HAP-1 (cell line): ENCODE results near the gene ABCC6.
"Not testable (repeated sequence)": the region's sequence is repeated elsewhere in the genome, so short reads cannot be mapped to it uniquely, and the experiment has no call there.

Experiments used
- DNase-seq, 2 experiments: peaks; one replicate each; pipeline ENCODE4 v3.0.0-alpha.2; 2016 to 2020; ENCODE audit warnings: low spot score in 2 of 2
- H3K27me3 ChIP-seq: fragments of 250-450 bp; sonication (Bioruptor Pico); 2 replicates; pipeline ENCODE4 v1.5.1; 2020; ENCODE audit warnings: low read depth, mild to moderate bottlenecking, moderate library complexity
- H3K36me3 ChIP-seq: fragments of 250-450 bp; sonication (Bioruptor Pico); replicated peaks from 2 replicates; pipeline ENCODE4 v1.5.1; 2020; ENCODE audit warnings: mild to moderate bottlenecking
- H3K4me1 ChIP-seq: fragments of 250-450 bp; sonication (Bioruptor Pico); 2 replicates; pipeline ENCODE4 v1.5.1; 2020; ENCODE audit warnings: mild to moderate bottlenecking
- H3K4me3 ChIP-seq: fragments of 250-450 bp; sonication (Bioruptor Pico); 2 replicates; pipeline ENCODE4 v1.5.1; 2020; ENCODE audit warnings: mild to moderate bottlenecking, moderate library complexity
- H3K9me3 ChIP-seq: fragments of 250-450 bp; sonication (Bioruptor Pico); 2 replicates; pipeline ENCODE4 v1.5.1; 2020; ENCODE audit warnings: mild to moderate bottlenecking, moderate library complexity
- in situ Hi-C: fragments of 300-500 bp; cut with MboI; formaldehyde crosslinking; loops from 3 replicates; pipeline ENCODE4 v1.14.3; 2020; ENCODE audit warnings: low sequenced_read_pairs, inconsistent platforms, mixed read lengths

The ABCC6 gene

GRCh38 chr16:16168431-16168830, 54.9 kb downstream of the ABCC6 start:
- no peaks in the 10 kb centered on the region for H3K36me3 ChIP-seq
- H3K9me3 ChIP-seq = no peaks in the 10 kb centered on the region
- no peaks in the 10 kb centered on the region for H3K4me1 ChIP-seq
- no peaks in the 10 kb centered on the region for H3K27me3 ChIP-seq
- in situ Hi-C loops = no loop called here
- H3K4me3 ChIP-seq = no peak overlapping the region
- DNase-seq = no peak

- in situ Hi-C loops = no loop called here
- H3K27me3 ChIP-seq = no peaks in the 10 kb centered on the region
- H3K4me3 ChIP-seq = no peak overlapping the region
- H3K9me3 ChIP-seq = no peaks in the 10 kb centered on the region
- DNase-seq = no peak
- H3K4me1 ChIP-seq = no peaks in the 10 kb centered on the region
- H3K36me3 ChIP-seq = no peaks in the 10 kb centered on the region
Observed at GRCh38 chr16:16167927-16168326, 55.4 kb downstream of the ABCC6 start.

GRCh38 chr16:16166949-16167348, 56.3 kb downstream of the ABCC6 start:
- Histone ChIP-seq H3K4me1 (no peaks in the 10 kb centered on the region), H3K27me3 (no peaks in the 10 kb centered on the region), H3K4me3 (no peak overlapping the region), H3K9me3 (no peaks in the 10 kb centered on the region), H3K36me3 (no peaks in the 10 kb centered on the region)
- no peak for DNase-seq
- in situ Hi-C loops = no loop called here

- Histone ChIP-seq H3K4me3 (no peak overlapping the region), H3K4me1 (no peaks in the 10 kb centered on the region), H3K36me3 (no peaks in the 10 kb centered on the region), H3K27me3 (no peaks in the 10 kb centered on the region), H3K9me3 (no peaks in the 10 kb centered on the region)
- in situ Hi-C loops = no loop called here
- no peak for DNase-seq
Observed at GRCh38 chr16:16166085-16166484, 57.2 kb downstream of the ABCC6 start.

- no peak for DNase-seq
- Histone ChIP-seq H3K4me1 (no peaks in the 10 kb centered on the region), H3K27me3 (no peaks in the 10 kb centered on the region), H3K36me3 (no peaks in the 10 kb centered on the region), H3K9me3 (no peaks in the 10 kb centered on the region), H3K4me3 (no peak overlapping the region)
- in situ Hi-C loops = no loop called here
Observed at GRCh38 chr16:16164243-16164642, 59.1 kb downstream of the ABCC6 start.

GRCh38 chr16:16163571-16163970, 59.7 kb downstream of the ABCC6 start:
- Histone ChIP-seq H3K36me3 (no peaks in the 10 kb centered on the region), H3K9me3 (no peaks in the 10 kb centered on the region), H3K4me1 (no peaks in the 10 kb centered on the region), H3K27me3 (no peaks in the 10 kb centered on the region), H3K4me3 (no peak overlapping the region)
- in situ Hi-C loops = no loop called here
- no peak for DNase-seq

GRCh38 chr16:16163109-16163508, 60.2 kb downstream of the ABCC6 start:
- in situ Hi-C loops = no loop called here
- DNase-seq = no peak
- H3K9me3 ChIP-seq = no peaks in the 10 kb centered on the region

GRCh38 chr16:16162591-16162990, 60.7 kb downstream of the ABCC6 start:
- H3K4me1 ChIP-seq = no peaks in the 10 kb centered on the region
- DNase-seq = no peak
- H3K36me3 ChIP-seq = no peaks in the 10 kb centered on the region
- in situ Hi-C loops = no loop called here
- no peaks in the 10 kb centered on the region for H3K27me3 ChIP-seq
- no peak overlapping the region for H3K4me3 ChIP-seq
- H3K9me3 ChIP-seq = no peaks in the 10 kb centered on the region

More at GRCh38 chr16:16163109-16163508, 60.2 kb downstream of the ABCC6 start:
- H3K4me3 ChIP-seq = no peak overlapping the region
- no peaks in the 10 kb centered on the region for H3K4me1 ChIP-seq
- H3K36me3 ChIP-seq = no peaks in the 10 kb centered on the region
- H3K27me3 ChIP-seq = no peaks in the 10 kb centered on the region

- H3K36me3 ChIP-seq, H3K9me3 ChIP-seq, H3K4me3 ChIP-seq, H3K27me3 ChIP-seq, DNase-seq, H3K4me1 ChIP-seq, in situ Hi-C loops: not testable (repeated sequence)
Observed at GRCh38 chr16:16161840-16162239, 61.5 kb downstream of the ABCC6 start.

GRCh38 chr16:16161319-16161718, 62.0 kb downstream of the ABCC6 start:
- DNase-seq = no peak
- H3K4me3 ChIP-seq = no peak overlapping the region
- in situ Hi-C loops = no loop called here
- no peaks in the 10 kb centered on the region for H3K4me1 ChIP-seq
- H3K27me3 ChIP-seq = no peaks in the 10 kb centered on the region
- H3K9me3 ChIP-seq = no peaks in the 10 kb centered on the region
- no peaks in the 10 kb centered on the region for H3K36me3 ChIP-seq

GRCh38 chr16:16159662-16160061, 63.6 kb downstream of the ABCC6 start:
- H3K4me1 ChIP-seq = no peaks in the 10 kb centered on the region
- in situ Hi-C loops = no loop called here
- H3K4me3 ChIP-seq = no peak overlapping the region
- H3K36me3 ChIP-seq = no peaks in the 10 kb centered on the region
- no peak for DNase-seq
- H3K27me3 ChIP-seq = no peaks in the 10 kb centered on the region
- no peaks in the 10 kb centered on the region for H3K9me3 ChIP-seq

GRCh38 chr16:16158741-16159374, 64.4 kb downstream of the ABCC6 start:
- H3K27me3 ChIP-seq = no peaks in the 10 kb centered on the region
- DNase-seq = no peak

GRCh38 chr16:16158082-16158658, 65.1 kb downstream of the ABCC6 start:
- H3K4me1 ChIP-seq = no peaks in the 10 kb centered on the region
- no peak overlapping the region for H3K4me3 ChIP-seq
- H3K9me3 ChIP-seq = no peaks in the 10 kb centered on the region
- no peak for DNase-seq
- H3K27me3 ChIP-seq = no peaks in the 10 kb centered on the region
- in situ Hi-C loops = no loop called here
- H3K36me3 ChIP-seq = no peaks in the 10 kb centered on the region

More at GRCh38 chr16:16158741-16159374, 64.4 kb downstream of the ABCC6 start:
- Histone ChIP-seq H3K9me3 (no peaks in the 10 kb centered on the region), H3K4me3 (no peak overlapping the region), H3K4me1 (no peaks in the 10 kb centered on the region), H3K36me3 (no peaks in the 10 kb centered on the region)
- in situ Hi-C loops = no loop called here

GRCh38 chr16:16157166-16157565, 66.1 kb downstream of the ABCC6 start:
- H3K9me3 ChIP-seq = no peaks in the 10 kb centered on the region
- in situ Hi-C loops = no loop called here
- no peak overlapping the region for H3K4me3 ChIP-seq
- no peaks in the 10 kb centered on the region for H3K4me1 ChIP-seq
- no peak for DNase-seq
- H3K27me3 ChIP-seq = no peaks in the 10 kb centered on the region
- H3K36me3 ChIP-seq = no peaks in the 10 kb centered on the region

- DNase-seq = no peak
Observed at GRCh38 chr16:16155234-16155633, 68.1 kb downstream of the ABCC6 start.

More at GRCh38 chr16:16155234-16155633, 68.1 kb downstream of the ABCC6 start:
- Histone ChIP-seq H3K27me3 (no peaks in the 10 kb centered on the region), H3K4me3 (no peak overlapping the region), H3K36me3 (no peaks in the 10 kb centered on the region), H3K9me3 (no peaks in the 10 kb centered on the region), H3K4me1 (no peaks in the 10 kb centered on the region)
- in situ Hi-C loops = no loop called here
